Neural progenitor cell (in vitro differentiated cells): Measurements from ENCODE around the gene PPP1R9B.
A peak's percentile ranks its signal among the peaks of the same experiment; 100 is the strongest.

ENCODE experiments used
- CTCF ChIP-seq: fragments of 200-600 bp; sonication (generic); IDR thresholded peaks from 2 replicates; pipeline ENCODE4 v1.5.1; 2017; ENCODE audit warnings: antibody characterized with exemption, mild to moderate bottlenecking
- EZH2 ChIP-seq: fragments of 200-600 bp; sonication (generic); IDR thresholded peaks from 2 replicates; pipeline ENCODE4 v1.6.1; 2017; ENCODE audit warnings: antibody characterized with exemption, mild to moderate bottlenecking, moderate library complexity

- TF ChIP-seq CTCF (peak; percentile 28), EZH2 (no peak)
Observed at GRCh38 chr17:50184064-50184463, 33.6 kb upstream of the PPP1R9B start.
